ENCODE results near the gene ARFIP1. TPM values are rescaled to one million over a fixed set of nuclear protein-coding genes. Genes with fewer than 3 reads are reported as not detected.

The ARFIP1 gene
- total RNA-seq, 2 experiments from 2014 or later: 5.0 to 5.1 TPM

DNA sequence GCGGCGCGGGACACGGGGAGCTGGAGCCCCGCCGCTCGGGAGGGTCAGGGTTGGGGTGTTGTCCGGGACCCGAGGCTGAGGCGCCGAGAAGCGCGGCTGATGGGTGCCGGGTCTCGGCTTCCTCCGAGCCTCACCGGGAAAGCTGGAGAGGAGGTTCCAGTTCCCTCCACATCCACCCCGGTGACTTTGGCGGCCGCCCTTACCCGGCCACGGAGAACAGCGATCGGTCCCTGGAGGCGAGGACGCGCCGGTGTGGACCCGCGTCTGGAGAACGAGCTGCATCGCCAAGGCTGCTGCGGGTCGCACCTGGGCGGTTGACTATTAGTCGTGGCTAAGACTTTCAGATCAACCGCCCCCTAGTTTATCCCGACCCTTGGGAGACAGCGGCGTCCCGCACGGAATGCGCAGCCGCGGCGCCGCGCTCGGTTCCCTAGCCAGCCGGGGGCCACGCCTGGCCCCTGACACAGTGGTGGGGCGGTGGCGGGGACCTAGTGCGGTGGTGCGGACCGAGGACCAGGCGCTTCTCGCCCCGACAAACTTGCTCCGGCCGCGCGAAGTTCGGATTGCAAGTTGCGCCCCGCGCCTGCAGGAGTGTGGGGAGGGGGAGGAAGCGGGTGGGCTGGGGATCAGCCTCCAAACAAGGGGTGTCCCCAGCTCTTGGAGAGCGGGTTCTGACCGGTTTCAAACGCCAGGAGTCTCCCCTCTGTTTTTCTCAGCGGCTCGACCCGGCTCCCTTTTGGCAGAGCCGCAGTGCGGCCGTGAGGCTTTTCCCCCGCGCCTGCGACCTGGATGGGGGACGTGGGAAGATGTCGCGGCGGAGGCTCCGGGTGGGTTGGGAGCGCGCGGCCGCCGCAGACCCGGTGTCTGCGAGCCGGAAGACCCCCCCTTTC, 156.9 kb downstream of the ARFIP1 start:
- CTCF ChIA-PET: interaction anchor here (1.5 to 2.3 kb wide), 3 partner anchors 145 to 191 kb away, joined by 5 to 9 read pairs (median 6); no protein-coding TSS in a partner anchor
- no peaks in the 10 kb centered on the region for H3K9me3 Mint-ChIP-seq
- peaks cover 44% of the 10 kb centered on the region for H3K27me3 Mint-ChIP-seq (ENCODE audit: low read depth)
- H3K4me3 Mint-ChIP-seq: peak overlapping the region; percentile 59
- H3K4me1 Mint-ChIP-seq (ENCODE audit: low read depth): peaks cover 16% of the 10 kb centered on the region
- no peaks in the 10 kb centered on the region for H3K36me3 Mint-ChIP-seq (ENCODE audit: low read depth)
- DNase-seq: peak; percentile 22
- H3K27ac Mint-ChIP-seq: no peak overlapping the region
- intact Hi-C loops (cut with micrococcal nuclease): loop anchor here (1.0 to 2.0 kb wide), 2 partner anchors 88 to 192 kb away; no protein-coding TSS in a partner anchor

DNA sequence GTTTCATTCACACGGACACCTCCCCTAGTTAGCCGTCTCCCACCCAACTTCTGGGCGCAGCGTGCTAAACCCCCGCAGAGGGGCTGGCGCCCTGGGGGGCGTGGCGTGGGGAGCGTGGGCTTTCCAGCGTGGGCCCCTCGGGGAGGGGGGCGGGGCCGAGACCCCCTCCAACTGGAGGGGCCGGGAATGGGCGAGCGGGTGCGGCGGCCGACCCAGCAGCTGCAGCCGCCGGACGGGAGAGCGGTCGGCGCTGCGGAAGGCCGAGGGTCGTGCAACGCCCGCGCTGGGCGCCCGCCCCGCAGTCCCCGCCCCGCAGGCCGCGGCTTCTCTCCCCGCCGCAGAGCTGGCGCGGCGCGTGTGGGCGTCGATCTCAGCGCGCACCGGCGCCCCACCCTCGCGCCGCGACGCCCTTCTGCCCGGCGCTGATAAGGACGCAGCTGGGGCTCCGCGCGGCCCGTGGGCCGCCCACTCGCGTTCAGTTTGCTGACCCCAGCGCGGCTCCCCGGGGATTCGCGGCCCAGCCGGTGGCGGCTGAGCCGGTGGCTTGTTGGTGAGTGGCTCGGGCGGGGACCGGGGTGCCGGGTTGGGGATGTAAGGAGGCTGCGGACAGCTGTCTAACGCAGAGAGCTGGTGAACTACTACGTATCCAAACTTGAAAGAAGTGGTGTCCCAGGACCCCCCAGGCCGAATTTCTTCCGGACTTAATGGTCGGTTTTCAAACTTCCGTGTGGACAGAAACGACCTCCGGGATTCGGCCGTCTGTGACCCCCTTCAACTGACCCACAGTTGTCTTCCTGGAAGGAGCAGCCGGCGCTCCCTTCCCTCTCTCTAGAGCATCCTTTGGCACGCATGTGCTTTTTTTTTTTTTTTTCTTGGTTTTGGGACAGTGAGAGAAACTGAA, 157.8 kb downstream of the ARFIP1 start:
- no peak for DNase-seq
- Mint-ChIP-seq H3K27ac (no peak overlapping the region), H3K4me3 (peak overlapping the region; percentile 67), H3K36me3 (ENCODE audit: low read depth) (no peaks in the 10 kb centered on the region), H3K4me1 (ENCODE audit: low read depth) (peaks cover 16% of the 10 kb centered on the region), H3K27me3 (ENCODE audit: low read depth) (peaks cover 44% of the 10 kb centered on the region), H3K9me3 (no peaks in the 10 kb centered on the region)
- CTCF ChIA-PET: interaction anchor here (2.0 to 2.3 kb wide), 2 partner anchors 189 to 190 kb away, joined by 6 to 9 read pairs; no protein-coding TSS in a partner anchor
- intact Hi-C loops (cut with micrococcal nuclease): loop anchor here (2.0 kb wide), 1 partner anchor 89 kb away; no protein-coding TSS in a partner anchor

DNA sequence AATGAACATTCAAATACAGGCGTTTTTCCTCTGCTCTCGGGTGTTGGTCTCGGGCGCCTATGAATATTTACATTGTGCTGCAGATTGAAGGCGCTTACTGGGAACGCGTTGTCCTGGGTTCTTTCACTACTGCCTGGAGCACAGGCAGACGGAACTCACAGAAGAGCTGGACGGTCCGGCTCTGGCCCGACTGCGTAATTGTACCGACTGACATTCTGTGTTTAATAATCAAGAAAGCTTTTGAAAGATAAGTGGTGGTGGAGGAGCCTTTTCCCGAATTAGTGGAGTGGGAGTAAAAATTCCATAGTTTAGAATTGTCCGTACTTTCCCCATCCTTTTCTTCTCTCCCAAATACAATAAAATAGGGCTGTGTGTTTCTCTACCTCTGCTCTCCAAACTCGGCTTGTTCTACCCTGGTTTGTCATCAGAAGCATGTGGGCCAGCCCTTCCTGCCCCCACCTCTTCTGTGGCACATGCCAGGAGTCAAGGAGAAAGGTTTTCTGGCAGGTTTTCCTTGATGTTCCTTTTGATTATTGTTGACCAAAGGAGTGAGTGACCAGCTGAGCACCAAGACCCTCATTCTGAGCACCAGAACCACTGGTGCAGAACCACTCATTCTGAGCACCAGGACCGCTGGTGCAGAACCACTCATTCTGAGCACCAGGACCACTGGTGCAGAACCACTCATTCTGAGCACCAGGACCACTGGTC, 158.6 kb downstream of the ARFIP1 start:
- Mint-ChIP-seq H3K9me3 (no peaks in the 10 kb centered on the region), H3K27ac (no peak overlapping the region), H3K4me1 (ENCODE audit: low read depth) (peaks cover 16% of the 10 kb centered on the region), H3K4me3 (peak overlapping the region; percentile 67), H3K36me3 (ENCODE audit: low read depth) (no peaks in the 10 kb centered on the region), H3K27me3 (ENCODE audit: low read depth) (peaks cover 44% of the 10 kb centered on the region)
- DNase-seq: no peak
- CTCF ChIA-PET: interaction anchor here (2.0 kb wide), 1 partner anchor 190 kb away, joined by 9 read pairs; no protein-coding TSS in a partner anchor
- intact Hi-C loops (cut with micrococcal nuclease): no loop called here

DNA sequence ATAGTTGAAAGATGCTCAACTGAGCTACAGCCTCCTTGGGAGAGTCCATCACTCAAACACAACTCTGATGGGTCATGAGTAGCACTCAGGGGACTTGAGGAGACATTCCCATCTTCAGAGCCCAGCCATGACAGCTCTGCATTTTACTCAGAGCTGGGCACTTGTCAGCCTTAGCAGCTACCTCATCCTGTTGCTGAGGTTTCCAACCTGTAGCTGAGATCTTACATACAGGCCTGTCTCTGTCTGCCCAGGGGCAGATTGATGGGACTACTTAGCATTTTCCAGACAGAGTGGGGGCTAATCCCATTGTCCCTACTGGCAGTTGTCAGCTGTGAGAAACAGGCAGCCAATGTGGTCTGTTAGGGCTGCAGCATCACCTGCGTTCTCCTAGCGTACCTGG, 159.9 kb downstream of the ARFIP1 start:
- Mint-ChIP-seq H3K27ac (no peak overlapping the region), H3K4me3 (no peak overlapping the region), H3K27me3 (ENCODE audit: low read depth) (peaks cover 34% of the 10 kb centered on the region), H3K36me3 (ENCODE audit: low read depth) (no peaks in the 10 kb centered on the region), H3K4me1 (ENCODE audit: low read depth) (peaks cover 15% of the 10 kb centered on the region), H3K9me3 (no peaks in the 10 kb centered on the region)
- no peak for DNase-seq
- CTCF ChIA-PET: interaction anchor here (0.6 kb wide), 1 partner anchor 181 kb away, joined by 3 read pairs; no protein-coding TSS in a partner anchor
- intact Hi-C loops (cut with micrococcal nuclease): no loop called here

DNA sequence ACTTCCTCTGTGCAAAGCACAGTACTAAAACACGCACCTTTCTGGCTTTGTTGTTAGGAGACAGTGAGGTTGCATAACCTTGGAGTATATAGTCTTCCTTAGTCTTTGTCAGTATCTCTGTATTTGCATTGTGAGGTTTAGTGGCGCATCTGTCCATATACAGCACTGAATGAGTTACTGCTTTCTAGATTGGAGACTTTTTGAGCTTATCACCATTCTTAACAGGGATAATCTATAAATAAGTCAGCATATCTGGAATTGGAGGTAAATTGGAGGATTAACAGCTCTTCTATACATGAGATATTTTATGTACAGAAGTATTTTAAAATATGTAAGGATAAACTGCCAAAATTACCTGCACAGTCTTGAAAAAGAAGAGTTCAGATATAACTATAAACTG, 160.7 kb downstream of the ARFIP1 start:
- no peaks in the 10 kb centered on the region for H3K9me3 Mint-ChIP-seq
- intact Hi-C loops (cut with micrococcal nuclease): no loop called here
- H3K27ac Mint-ChIP-seq: no peak overlapping the region
- DNase-seq: no peak
- CTCF ChIA-PET: interaction anchor here (0.6 kb wide), 1 partner anchor 180 kb away, joined by 3 read pairs; no protein-coding TSS in a partner anchor
- no peak overlapping the region for H3K4me3 Mint-ChIP-seq
- H3K27me3 Mint-ChIP-seq (ENCODE audit: low read depth): peaks cover 26% of the 10 kb centered on the region
- H3K36me3 Mint-ChIP-seq (ENCODE audit: low read depth): no peaks in the 10 kb centered on the region
- H3K4me1 Mint-ChIP-seq (ENCODE audit: low read depth): peaks cover 9% of the 10 kb centered on the region

DNA sequence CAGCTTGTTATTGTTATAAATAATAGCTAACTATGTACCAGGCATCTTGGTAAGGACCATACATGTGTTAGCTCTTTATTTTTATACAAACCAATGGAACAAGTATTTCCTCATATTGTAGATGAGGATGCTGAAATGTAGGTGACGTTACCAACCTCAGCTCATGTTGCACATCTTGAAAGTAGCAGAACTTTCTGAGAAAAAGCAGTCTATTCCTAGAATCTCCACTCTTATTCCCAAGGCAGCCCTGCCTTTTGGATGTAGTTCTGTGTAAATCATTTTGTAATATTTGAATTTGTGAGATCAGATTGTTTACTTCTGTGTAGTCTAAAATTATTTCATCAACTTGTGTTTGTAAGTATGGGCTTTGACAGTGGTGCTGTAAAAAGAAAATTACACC, 161.7 kb downstream of the ARFIP1 start:
- CTCF ChIA-PET: no interaction called here
- no peaks in the 10 kb centered on the region for H3K9me3 Mint-ChIP-seq
- no peak overlapping the region for H3K27ac Mint-ChIP-seq
- H3K36me3 Mint-ChIP-seq (ENCODE audit: low read depth): no peaks in the 10 kb centered on the region
- peaks cover 6% of the 10 kb centered on the region for H3K4me1 Mint-ChIP-seq (ENCODE audit: low read depth)
- no peak overlapping the region for H3K4me3 Mint-ChIP-seq
- peaks cover 22% of the 10 kb centered on the region for H3K27me3 Mint-ChIP-seq (ENCODE audit: low read depth)
- intact Hi-C loops (cut with micrococcal nuclease): no loop called here
- no peak for DNase-seq

DNA sequence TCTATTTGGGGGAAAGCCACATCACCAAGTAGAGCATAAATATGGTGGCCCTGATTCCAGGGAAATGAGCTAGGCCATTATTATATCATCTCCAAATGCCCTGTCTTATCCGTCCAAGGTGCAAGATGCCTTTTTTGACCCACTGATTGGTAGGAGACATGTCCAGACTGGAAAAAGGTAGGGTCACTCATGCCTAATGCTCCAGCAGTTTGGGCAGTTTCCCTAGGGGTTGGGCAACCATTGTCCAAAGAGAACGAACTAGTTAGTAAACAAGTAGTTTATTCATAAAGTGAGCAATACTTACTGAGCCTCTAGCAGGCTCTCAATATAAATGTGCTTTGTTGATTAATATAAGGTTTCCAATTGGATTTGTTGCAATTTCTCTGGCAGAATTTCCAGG, 162.6 kb downstream of the ARFIP1 start:
- intact Hi-C loops (cut with micrococcal nuclease): no loop called here
- Mint-ChIP-seq H3K9me3 (no peaks in the 10 kb centered on the region), H3K27ac (no peak overlapping the region), H3K4me3 (no peak overlapping the region), H3K27me3 (ENCODE audit: low read depth) (peaks cover 23% of the 10 kb centered on the region), H3K4me1 (ENCODE audit: low read depth) (peaks cover 6% of the 10 kb centered on the region), H3K36me3 (ENCODE audit: low read depth) (no peaks in the 10 kb centered on the region)
- CTCF ChIA-PET: no interaction called here
- DNase-seq: no peak

DNA sequence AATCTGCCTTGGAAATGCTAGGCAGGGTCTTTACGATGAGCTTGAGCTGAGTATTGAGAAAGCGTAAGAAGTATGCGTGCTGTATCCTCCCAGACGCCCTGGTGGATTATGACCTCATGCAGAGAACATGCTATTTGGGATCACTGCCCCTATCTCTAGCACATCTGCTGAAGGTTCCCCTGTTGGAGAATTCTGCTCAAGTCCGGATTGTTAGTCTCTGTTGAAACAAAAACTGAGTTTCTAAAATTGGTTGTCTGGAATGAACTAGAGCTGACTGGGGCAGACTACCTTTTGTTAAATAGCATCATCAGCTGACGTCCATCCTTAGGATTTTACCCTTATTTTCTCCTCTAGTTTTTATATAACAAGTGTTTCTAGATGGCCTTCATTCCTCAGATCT, 163.9 kb downstream of the ARFIP1 start:
- Mint-ChIP-seq H3K9me3 (no peaks in the 10 kb centered on the region), H3K27ac (no peak overlapping the region), H3K36me3 (ENCODE audit: low read depth) (no peaks in the 10 kb centered on the region), H3K27me3 (ENCODE audit: low read depth) (peaks cover 21% of the 10 kb centered on the region), H3K4me3 (no peak overlapping the region), H3K4me1 (ENCODE audit: low read depth) (no peaks in the 10 kb centered on the region)
- intact Hi-C loops (cut with micrococcal nuclease): no loop called here
- CTCF ChIA-PET: interaction anchor here (1.2 to 1.5 kb wide), 2 partner anchors 14 to 96 kb away, joined by 3 to 5 read pairs; no protein-coding TSS in a partner anchor
- no peak for DNase-seq

DNA sequence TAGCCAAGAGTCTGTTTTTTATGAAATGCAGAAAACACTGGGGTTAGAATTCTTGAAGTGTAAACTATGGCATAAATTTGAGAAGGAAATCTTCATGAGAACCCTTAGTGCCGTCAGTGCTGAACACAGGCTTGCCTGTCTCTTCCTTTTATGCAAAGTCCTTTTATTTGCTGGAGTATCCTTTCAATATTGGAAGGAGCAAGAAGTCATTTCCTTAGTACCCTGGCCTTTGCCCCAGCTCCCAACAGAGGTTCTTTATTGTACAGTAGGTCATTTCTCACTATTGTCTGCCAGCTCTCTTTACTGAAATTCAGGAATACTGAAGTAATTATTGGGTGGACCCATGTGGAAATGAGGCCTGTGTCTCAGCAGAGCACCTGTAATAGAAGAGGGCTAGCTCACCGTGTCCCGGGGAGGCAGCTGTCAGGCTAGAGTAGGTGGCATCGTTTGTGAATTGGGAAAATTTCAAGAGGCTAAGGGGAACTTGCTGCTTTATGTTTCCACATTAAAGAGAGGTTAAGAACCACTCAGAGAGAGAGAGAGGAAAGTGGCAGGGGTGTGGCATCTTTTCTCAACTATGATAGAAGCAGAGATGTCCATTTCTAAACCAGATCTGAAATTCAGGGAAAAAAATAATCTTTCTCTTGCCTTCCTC, 165.0 kb downstream of the ARFIP1 start:
- Mint-ChIP-seq H3K4me3 (no peak overlapping the region), H3K27me3 (ENCODE audit: low read depth) (peaks cover 15% of the 10 kb centered on the region), H3K9me3 (no peaks in the 10 kb centered on the region), H3K27ac (no peak overlapping the region), H3K4me1 (ENCODE audit: low read depth) (no peaks in the 10 kb centered on the region), H3K36me3 (ENCODE audit: low read depth) (no peaks in the 10 kb centered on the region)
- CTCF ChIA-PET: interaction anchor here (1.5 kb wide), 1 partner anchor 16 kb away, joined by 5 read pairs; no protein-coding TSS in a partner anchor
- intact Hi-C loops (cut with micrococcal nuclease): no loop called here
- DNase-seq: no peak

DNA sequence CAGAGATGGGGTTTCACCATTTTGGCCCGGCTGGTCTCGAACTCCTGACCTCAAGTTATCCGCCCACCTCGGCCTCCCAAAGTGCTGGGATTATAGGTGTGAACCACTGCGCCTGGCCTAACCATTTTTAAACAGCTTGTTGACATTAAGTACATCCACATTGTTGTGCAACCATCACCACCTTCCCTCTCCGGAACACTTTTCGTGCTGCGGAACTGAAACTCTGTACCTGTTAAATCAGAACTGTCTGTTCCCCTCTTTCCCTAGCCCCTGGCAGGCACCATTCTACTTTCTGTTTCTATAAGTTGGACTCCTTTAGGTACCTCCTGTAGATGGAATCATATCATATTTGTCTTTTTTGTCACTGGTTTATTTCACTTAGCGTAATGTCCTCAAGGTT, 165.9 kb downstream of the ARFIP1 start:
- Mint-ChIP-seq H3K27me3 (ENCODE audit: low read depth) (peaks cover 12% of the 10 kb centered on the region), H3K27ac (no peak overlapping the region), H3K4me1 (ENCODE audit: low read depth) (no peaks in the 10 kb centered on the region), H3K36me3 (ENCODE audit: low read depth) (no peaks in the 10 kb centered on the region), H3K4me3 (no peak overlapping the region), H3K9me3 (no peaks in the 10 kb centered on the region)
- CTCF ChIA-PET: no interaction called here
- DNase-seq: no peak
- intact Hi-C loops (cut with micrococcal nuclease): no loop called here

DNA sequence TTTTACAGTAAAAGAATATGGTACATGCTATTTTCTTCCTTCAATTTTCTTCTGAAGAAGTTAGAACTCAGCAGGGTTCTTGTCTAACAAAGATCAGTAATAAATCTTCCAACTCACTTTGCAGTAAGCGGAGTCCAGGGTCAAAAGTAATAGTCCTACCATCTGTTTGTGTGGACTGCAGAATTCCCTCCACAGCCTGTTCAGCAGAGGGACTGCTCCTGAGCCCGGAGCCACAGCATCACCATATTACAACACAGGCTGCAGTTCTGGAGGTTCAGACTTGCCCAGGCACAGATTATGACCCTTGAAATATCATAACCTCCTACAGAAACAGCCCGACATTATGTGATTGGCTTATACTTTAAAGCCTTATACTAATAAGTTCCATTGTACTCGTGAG, 166.7 kb downstream of the ARFIP1 start:
- H3K36me3 Mint-ChIP-seq (ENCODE audit: low read depth): no peaks in the 10 kb centered on the region
- no peak for DNase-seq
- no peaks in the 10 kb centered on the region for H3K4me1 Mint-ChIP-seq (ENCODE audit: low read depth)
- H3K9me3 Mint-ChIP-seq: no peaks in the 10 kb centered on the region
- no peak overlapping the region for H3K4me3 Mint-ChIP-seq
- H3K27ac Mint-ChIP-seq: no peak overlapping the region
- intact Hi-C loops (cut with micrococcal nuclease): no loop called here
- H3K27me3 Mint-ChIP-seq (ENCODE audit: low read depth): peaks cover 12% of the 10 kb centered on the region
- CTCF ChIA-PET: interaction anchor here (0.6 kb wide), 1 partner anchor 182 kb away, joined by 3 read pairs; no protein-coding TSS in a partner anchor
